GM18867 (cell line): Measurements from ENCODE around the gene SHISAL2A.
"Not testable (repeated sequence)": the region's sequence is repeated elsewhere in the genome, so short reads cannot be mapped to it uniquely, and the experiment has no call there.

Source experiments
- ATAC-seq: cut with Tn5 transposase; IDR thresholded peaks from one replicate; pipeline ENCODE4 v1.9.1; 2021; ENCODE audit warnings: mild to moderate bottlenecking, moderate library complexity; ENCODE audit not compliant: unreplicated experiment

Gene SHISAL2A

GRCh38 chr1:52681136-52681535 is 48.2 kb downstream of the SHISAL2A start:
- no peak for ATAC-seq

GRCh38 chr1:52683367-52683940 is 50.5 kb downstream of the SHISAL2A start:
- ATAC-seq, result no peak

- no peak for ATAC-seq
Observed at GRCh38 chr1:52684545-52684944, 51.6 kb downstream of the SHISAL2A start.

- peak; percentile 68 for ATAC-seq
Observed at GRCh38 chr1:52686261-52686751, 53.3 kb downstream of the SHISAL2A start.

GRCh38 chr1:52686830-52687229 is 53.9 kb downstream of the SHISAL2A start:
- no peak for ATAC-seq

- no peak for ATAC-seq
Observed at GRCh38 chr1:52691821-52692220, 58.9 kb downstream of the SHISAL2A start.

- ATAC-seq, result no peak
Observed at GRCh38 chr1:52692697-52693096, 59.7 kb downstream of the SHISAL2A start.

- ATAC-seq, result not testable (repeated sequence)
Observed at GRCh38 chr1:52693351-52693750, 60.4 kb downstream of the SHISAL2A start.

- ATAC-seq, result no peak
Observed at GRCh38 chr1:52693843-52694242, 60.9 kb downstream of the SHISAL2A start.

GRCh38 chr1:52695627-52696026 is 62.7 kb downstream of the SHISAL2A start:
- ATAC-seq, result no peak

- ATAC-seq, result peak; percentile 52
Observed at GRCh38 chr1:52697795-52698674, 65.1 kb downstream of the SHISAL2A start, which contains the start of gene COA7. TSS of gene COA7 (minus strand) at chr1:52698347. CDS start at chr1:52698326, 21 bp downstream.

- ATAC-seq, result peak; percentile 91
Observed at GRCh38 chr1:52702886-52703787, 70.2 kb downstream of the SHISAL2A start.

- no peak for ATAC-seq
Observed at GRCh38 chr1:52706136-52706670, 73.2 kb downstream of the SHISAL2A start.
